Endodermal cell (in vitro differentiated cells): ENCODE data around the gene PTF1A. TPM values are rescaled to one million over a fixed set of nuclear protein-coding genes. Genes with fewer than 3 reads are reported as not detected.
A peak's percentile ranks its signal among the peaks of the same experiment; 100 is the strongest.

Experiments
- DNase-seq: peaks from one replicate; pipeline ENCODE4 v3.0.0-alpha.2; 2017
- H3K27ac ChIP-seq: 2 replicates; pipeline ENCODE4 v1.5.1; 2013; ENCODE audit warnings: mild to moderate bottlenecking, low read depth, low read length, moderate library complexity
- H3K27me3 ChIP-seq: 2 replicates; pipeline ENCODE4 v1.6.1; 2013; ENCODE audit warnings: mild to moderate bottlenecking, low read length, moderate library complexity; ENCODE audit not compliant: insufficient read depth, control insufficient read depth, poor library complexity, severe bottlenecking
- H3K36me3 ChIP-seq: 2 replicates; pipeline ENCODE4 v1.7.0; 2013; ENCODE audit warnings: mild to moderate bottlenecking, low read length, moderate library complexity; ENCODE audit not compliant: control insufficient read depth, insufficient read depth
- H3K4me1 ChIP-seq: one replicate; pipeline ENCODE4 v1.7.0; 2013; ENCODE audit warnings: low read length; ENCODE audit not compliant: control insufficient read depth, insufficient read depth
- H3K4me3 ChIP-seq: 2 replicates; pipeline ENCODE4 v1.5.1; 2013; ENCODE audit warnings: mild to moderate bottlenecking, low read length, moderate library complexity
- H3K9ac ChIP-seq: 2 replicates; pipeline ENCODE4 v1.6.1; 2013; ENCODE audit warnings: mild to moderate bottlenecking, low read length, moderate library complexity; ENCODE audit not compliant: poor library complexity, severe bottlenecking; ENCODE audit errors: extremely low read depth
- H3K9me3 ChIP-seq: 2 replicates; pipeline ENCODE4 v1.6.1; 2013; ENCODE audit warnings: mild to moderate bottlenecking, low read length, moderate library complexity; ENCODE audit not compliant: control insufficient read depth
- H3K27ac Mint-ChIP-seq: 2 replicates; pipeline ENCODE4 v1.8.0; 2020; ENCODE audit warnings: mixed read lengths
- H3K27me3 Mint-ChIP-seq: 2 replicates; pipeline ENCODE4 v1.8.0; 2021; ENCODE audit warnings: mild to moderate bottlenecking, mixed read lengths; ENCODE audit not compliant: insufficient read depth
- H3K36me3 Mint-ChIP-seq: 2 replicates; pipeline ENCODE4 v1.8.0; 2020; ENCODE audit warnings: low read depth, mixed read lengths
- H3K4me1 Mint-ChIP-seq: 2 replicates; pipeline ENCODE4 v1.8.0; 2020; ENCODE audit warnings: mixed read lengths
- H3K4me3 Mint-ChIP-seq: 2 replicates; pipeline ENCODE4 v1.8.0; 2020; ENCODE audit warnings: mild to moderate bottlenecking, moderate library complexity, mixed read lengths
- H3K9me3 Mint-ChIP-seq: 2 replicates; pipeline ENCODE4 v1.8.0; 2020; ENCODE audit warnings: mild to moderate bottlenecking, mixed read lengths
- WGBS, 2 experiments: methylation state at CpG; one replicate each; pipeline versions ENCODE4 v1.1.5 to v1.1.7; 2013; ENCODE audit warnings: missing lambda C conversion rate in 2 of 2, mixed read lengths in 1 of 2; ENCODE audit not compliant: insufficient coverage in 1 of 2, insufficient read length in 1 of 2; 5-methylcytosine and 5-hydroxymethylcytosine counted together
- total RNA-seq, 2 donors: library from RNA; stranded (reverse); fragmentation: NEBNext Ultra II Directional in 1 of 2; extraction: Animal tissue kit (Norgen Biotek cat#: 25700) in 1 of 2; gene quantifications; 2 replicates in 1 of 2; 3 replicates in 1 of 2; pipeline ENCODE4 v1.2.1, GENCODE V29; 2021
- TF ChIP-seq, protein P1 (sequence below): fragments of 200-600 bp; sonication (generic); conservative IDR thresholded peaks from 2 replicates; pipeline ENCODE4 v1.5.0; 2021; ENCODE audit warnings: antibody characterized with exemption, mild to moderate bottlenecking

PTF1A gene
- total RNA-seq, 2 donors from 2014 or later = not detected

DNA sequence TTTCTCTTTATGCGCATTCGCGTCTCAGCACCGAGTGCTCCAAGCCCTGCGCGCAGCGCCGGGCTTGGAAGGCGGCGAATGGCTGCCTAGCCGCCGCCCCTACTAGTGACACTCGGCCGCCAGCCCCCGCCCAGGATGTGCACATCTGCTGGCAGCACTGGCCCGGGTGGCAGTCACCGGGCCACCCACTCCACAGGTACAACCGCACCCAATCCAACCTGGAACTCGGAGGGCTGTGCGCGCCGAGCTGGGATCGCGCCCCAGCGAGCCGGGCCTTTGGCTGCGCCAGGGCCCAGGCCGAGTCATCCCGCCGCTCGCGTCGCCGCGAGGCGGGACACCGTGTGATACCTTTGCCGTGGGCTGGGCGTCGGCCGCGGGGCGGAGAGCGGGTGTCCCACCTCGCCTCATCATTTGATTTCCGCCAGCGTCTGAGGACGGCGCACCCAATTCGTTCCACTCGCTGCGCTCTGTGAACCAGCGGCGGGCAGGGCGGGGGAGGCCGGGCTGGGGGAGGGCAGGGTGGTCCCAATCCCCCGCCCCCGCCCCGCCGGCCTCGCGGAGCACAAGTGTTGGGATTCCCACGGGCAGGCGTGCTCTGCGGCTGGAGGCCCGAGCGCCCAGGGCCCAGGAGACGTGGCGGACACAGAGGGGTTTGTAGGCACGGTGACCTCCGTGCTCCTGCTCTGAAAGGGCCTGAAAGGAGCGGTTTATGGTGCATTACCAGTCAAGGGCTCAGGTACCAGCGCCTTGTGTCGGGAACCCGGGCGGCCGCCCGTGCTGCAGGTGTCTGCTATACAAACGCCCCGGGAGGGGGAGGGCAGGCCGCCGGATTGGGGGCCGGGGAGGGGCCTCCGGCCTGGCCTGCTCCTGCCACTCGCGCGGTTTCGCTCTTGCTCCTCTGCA is 17.8 kb upstream of the PTF1A start:
- H3K4me1 Mint-ChIP-seq = peaks cover 5% of the 10 kb centered on the region
- TF ChIP-seq, protein P1, sequence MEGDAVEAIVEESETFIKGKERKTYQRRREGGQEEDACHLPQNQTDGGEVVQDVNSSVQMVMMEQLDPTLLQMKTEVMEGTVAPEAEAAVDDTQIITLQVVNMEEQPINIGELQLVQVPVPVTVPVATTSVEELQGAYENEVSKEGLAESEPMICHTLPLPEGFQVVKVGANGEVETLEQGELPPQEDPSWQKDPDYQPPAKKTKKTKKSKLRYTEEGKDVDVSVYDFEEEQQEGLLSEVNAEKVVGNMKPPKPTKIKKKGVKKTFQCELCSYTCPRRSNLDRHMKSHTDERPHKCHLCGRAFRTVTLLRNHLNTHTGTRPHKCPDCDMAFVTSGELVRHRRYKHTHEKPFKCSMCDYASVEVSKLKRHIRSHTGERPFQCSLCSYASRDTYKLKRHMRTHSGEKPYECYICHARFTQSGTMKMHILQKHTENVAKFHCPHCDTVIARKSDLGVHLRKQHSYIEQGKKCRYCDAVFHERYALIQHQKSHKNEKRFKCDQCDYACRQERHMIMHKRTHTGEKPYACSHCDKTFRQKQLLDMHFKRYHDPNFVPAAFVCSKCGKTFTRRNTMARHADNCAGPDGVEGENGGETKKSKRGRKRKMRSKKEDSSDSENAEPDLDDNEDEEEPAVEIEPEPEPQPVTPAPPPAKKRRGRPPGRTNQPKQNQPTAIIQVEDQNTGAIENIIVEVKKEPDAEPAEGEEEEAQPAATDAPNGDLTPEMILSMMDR = no peak
- no peak overlapping the region for H3K27ac ChIP-seq
- H3K4me3 ChIP-seq = peak overlapping the region; percentile 68
- H3K36me3 Mint-ChIP-seq = no peaks in the 10 kb centered on the region
- H3K4me3 Mint-ChIP-seq = peak overlapping the region; percentile 51
- H3K27ac Mint-ChIP-seq = no peak overlapping the region
- DNase-seq = peak; percentile 72
- WGBS, 2 experiments = 2 to 3% methylated on average over 34 to 88 of the region's 88 CpGs
- no peaks in the 10 kb centered on the region for H3K36me3 ChIP-seq
- peaks cover 97% of the 10 kb centered on the region for H3K27me3 Mint-ChIP-seq
- peaks cover 100% of the 10 kb centered on the region for H3K27me3 ChIP-seq
- H3K9me3 ChIP-seq = no peaks in the 10 kb centered on the region
- H3K4me1 ChIP-seq = no peaks in the 10 kb centered on the region
- no peaks in the 10 kb centered on the region for H3K9me3 Mint-ChIP-seq
- no peak overlapping the region for H3K9ac ChIP-seq

DNA sequence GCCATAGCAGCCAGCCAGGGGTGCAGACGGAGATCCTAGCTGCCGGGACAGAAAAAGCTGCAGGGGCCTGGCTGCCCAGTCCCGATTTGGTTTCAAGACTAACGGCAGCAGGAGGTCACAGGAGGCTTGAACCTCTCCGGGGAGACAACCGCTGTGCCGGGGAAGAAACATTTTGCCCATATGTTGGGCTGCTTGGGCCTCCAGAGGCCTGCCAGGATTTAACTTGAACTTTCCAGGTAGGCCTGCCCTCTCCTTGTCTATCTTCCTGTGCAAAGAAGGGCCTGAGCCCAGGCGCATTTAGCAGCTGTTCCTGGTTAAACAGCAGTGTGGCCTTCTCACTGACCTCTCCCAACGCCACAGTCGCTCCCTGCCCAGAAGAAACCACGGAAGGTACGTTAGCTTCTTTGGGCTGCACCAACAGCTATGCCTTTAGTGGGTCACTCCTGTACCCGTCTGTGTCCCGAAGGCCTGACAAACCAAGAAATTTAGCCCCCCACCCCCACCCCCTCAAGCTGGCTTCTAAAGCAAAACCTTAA is 17.1 kb upstream of the PTF1A start:
- H3K27me3 Mint-ChIP-seq = peaks cover 98% of the 10 kb centered on the region
- no peaks in the 10 kb centered on the region for H3K36me3 ChIP-seq
- TF ChIP-seq, protein P1 = no peak
- H3K27me3 ChIP-seq = peaks cover 100% of the 10 kb centered on the region
- WGBS, 2 experiments = 40 to 43% methylated on average over 11 to 14 of the region's 14 CpGs
- no peak overlapping the region for H3K9ac ChIP-seq
- no peak overlapping the region for H3K4me3 Mint-ChIP-seq
- H3K4me3 ChIP-seq = no peak overlapping the region
- H3K9me3 Mint-ChIP-seq = no peaks in the 10 kb centered on the region
- no peak for DNase-seq
- no peaks in the 10 kb centered on the region for H3K36me3 Mint-ChIP-seq
- H3K27ac ChIP-seq = no peak overlapping the region
- H3K9me3 ChIP-seq = no peaks in the 10 kb centered on the region
- H3K4me1 Mint-ChIP-seq = peaks cover 5% of the 10 kb centered on the region
- no peak overlapping the region for H3K27ac Mint-ChIP-seq
- H3K4me1 ChIP-seq = no peaks in the 10 kb centered on the region

DNA sequence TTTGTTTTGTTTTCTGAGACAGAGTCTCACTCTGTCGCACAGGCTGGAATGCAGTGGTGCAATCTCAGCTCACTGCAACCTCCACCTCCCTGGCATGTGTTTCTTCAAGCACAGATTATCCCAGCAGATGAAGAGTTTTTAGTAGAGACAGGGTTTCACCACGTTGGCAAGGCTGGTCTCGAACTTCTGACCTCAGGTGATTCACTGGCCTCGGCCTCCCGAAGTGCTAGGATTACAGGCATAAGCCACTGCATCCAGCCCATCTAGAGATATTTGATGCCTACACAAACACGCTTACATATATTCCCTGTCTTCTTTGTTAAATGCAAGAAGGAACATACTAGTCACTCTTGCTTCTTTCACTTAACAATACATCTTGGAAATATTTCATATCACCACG is 5.9 kb upstream of the PTF1A start:
- Histone ChIP-seq H3K9me3 (no peaks in the 10 kb centered on the region), H3K36me3 (no peaks in the 10 kb centered on the region), H3K4me3 (no peak overlapping the region), H3K27ac (no peak overlapping the region), H3K9ac (no peak overlapping the region), H3K27me3 (peaks cover 95% of the 10 kb centered on the region), H3K4me1 (no peaks in the 10 kb centered on the region)
- Mint-ChIP-seq H3K4me1 (no peaks in the 10 kb centered on the region), H3K27ac (no peak overlapping the region), H3K9me3 (no peaks in the 10 kb centered on the region), H3K4me3 (no peak overlapping the region), H3K36me3 (no peaks in the 10 kb centered on the region), H3K27me3 (peaks cover 84% of the 10 kb centered on the region)
- no peak for DNase-seq
- 71 to 74% methylated on average over 7 of the region's 7 CpGs for WGBS, 2 experiments
- TF ChIP-seq, protein P1 = no peak
